H1 (cell line): ENCODE measurements around the gene MRPL11. TPM values are rescaled to one million over a fixed set of nuclear protein-coding genes. Genes with fewer than 3 reads are reported as not detected.

ENCODE experiments used
- BACH1 ChIP-seq: IDR thresholded peaks from 2 replicates; pipeline ENCODE4 v1.6.1; 2012; ENCODE audit warnings: low read length, improper control_type of control experiment
- BRCA1 ChIP-seq: IDR thresholded peaks from 2 replicates; pipeline ENCODE4 v1.6.1; 2012; ENCODE audit warnings: low read depth, low read length, improper control_type of control experiment
- CHD1 ChIP-seq: IDR thresholded peaks from 2 replicates; pipeline ENCODE4 v1.6.1; 2012; ENCODE audit warnings: low read depth, low read length, improper control_type of control experiment
- CHD2 ChIP-seq: IDR thresholded peaks from 2 replicates; pipeline ENCODE4 v1.6.1; 2012; ENCODE audit warnings: low read length, improper control_type of control experiment
- CREB1 ChIP-seq: IDR thresholded peaks from 2 replicates; pipeline ENCODE4 v1.6.1; 2012; ENCODE audit warnings: inconsistent platforms
- EZH2 ChIP-seq: fragments of 200-600 bp; sonication (generic); IDR thresholded peaks from 2 replicates; pipeline ENCODE4 v1.7.1; 2012; ENCODE audit warnings: low read depth, mild to moderate bottlenecking, moderate library complexity, low read length, inconsistent platforms; ENCODE audit not compliant: severe bottlenecking
- FOSL1 ChIP-seq: IDR thresholded peaks from 2 replicates; pipeline ENCODE4 v1.6.1; 2011; ENCODE audit warnings: mild to moderate bottlenecking, low read depth, low read length, moderate library complexity; ENCODE audit not compliant: insufficient read depth
- GABPA ChIP-seq: IDR thresholded peaks from 2 replicates; pipeline ENCODE4 v1.6.1; 2011; ENCODE audit warnings: mild to moderate bottlenecking, low read length, moderate library complexity, borderline replicate concordance; ENCODE audit not compliant: insufficient read depth
- HDAC2 ChIP-seq, 2 experiments: fragments of 300-600 bp in 1 of 2; sonication (generic) in 1 of 2; IDR thresholded peaks; 2 replicates each; pipeline ENCODE4 v1.6.1; 2011 to 2012; ENCODE audit warnings: low read depth in 2 of 2, low read length in 2 of 2, mild to moderate bottlenecking in 2 of 2, moderate library complexity in 2 of 2, borderline replicate concordance in 1 of 2, inconsistent platforms in 1 of 2
- KDM1A ChIP-seq: fragments of 200-600, 300-600 bp; sonication (generic); IDR thresholded peaks from 2 replicates; pipeline ENCODE4 v1.7.1; 2016; ENCODE audit warnings: mild to moderate bottlenecking, low read length, borderline replicate concordance
- NRF1 ChIP-seq: IDR thresholded peaks from 2 replicates; pipeline ENCODE4 v1.6.1; 2011; ENCODE audit warnings: mild to moderate bottlenecking, low read depth, low read length, improper control_type of control experiment
- POU5F1 ChIP-seq: IDR thresholded peaks from 2 replicates; pipeline ENCODE4 v1.6.1; 2011; ENCODE audit warnings: low read depth, mild to moderate bottlenecking, low read length, moderate library complexity
- RXRA ChIP-seq: IDR thresholded peaks from 2 replicates; pipeline ENCODE4 v1.6.1; 2011; ENCODE audit warnings: low read depth, mild to moderate bottlenecking, low read length, moderate library complexity; ENCODE audit not compliant: insufficient read depth
- SIN3A ChIP-seq, 2 experiments: IDR thresholded peaks in 1 of 2; conservative IDR thresholded peaks in 1 of 2; 2 replicates each; pipeline ENCODE4 v1.6.1; 2011 to 2012; ENCODE audit warnings: low read length in 2 of 2, improper control_type of control experiment in 1 of 2, low read depth in 1 of 2, mild to moderate bottlenecking in 1 of 2
- SIRT6 ChIP-seq: IDR thresholded peaks from one replicate; pipeline ENCODE4 v1.7.1; 2012; ENCODE audit warnings: low read length, inconsistent platforms
- SIX5 ChIP-seq: IDR thresholded peaks from 2 replicates; pipeline ENCODE4 v1.6.1; 2011; ENCODE audit warnings: mild to moderate bottlenecking, low read depth, low read length
- SP1 ChIP-seq: IDR thresholded peaks from 2 replicates; pipeline ENCODE4 v1.6.1; 2011; ENCODE audit warnings: low read depth, low read length
- SP2 ChIP-seq: IDR thresholded peaks from 2 replicates; pipeline ENCODE4 v1.6.1; 2012; ENCODE audit warnings: mild to moderate bottlenecking, low read length, inconsistent platforms
- SP4 ChIP-seq: IDR thresholded peaks from 2 replicates; pipeline ENCODE4 v1.6.1; 2012; ENCODE audit warnings: low read length, inconsistent platforms
- SRF ChIP-seq: IDR thresholded peaks from 2 replicates; pipeline ENCODE4 v1.6.1; 2011; ENCODE audit warnings: mild to moderate bottlenecking, low read depth, low read length, moderate library complexity
- TAF7 ChIP-seq: optimal IDR thresholded peaks from 2 replicates; pipeline ENCODE3; 2011; ENCODE audit warnings: low read depth, mild to moderate bottlenecking, inconsistent platforms, low read length, moderate library complexity, borderline replicate concordance
- TBP ChIP-seq: IDR thresholded peaks from 2 replicates; pipeline ENCODE4 v1.6.1; 2011; ENCODE audit warnings: low read depth, low read length, improper control_type of control experiment
- TEAD4 ChIP-seq: IDR thresholded peaks from 2 replicates; pipeline ENCODE4 v1.6.1; 2012; ENCODE audit warnings: low read depth, low read length, inconsistent platforms, mixed read lengths
- polyA plus RNA-seq, 7 experiments: library from polyadenylated mRNA; depleted of rRNA in 3 of 7; stranded (reverse) in 5 of 7; unstranded in 2 of 7; fragments of >200 nt in 5 of 7; fragments of 200-250 nt in 2 of 7; gene quantifications; 1 replicate in 5 of 7; 2 replicates in 1 of 7; 4 replicates in 1 of 7; pipeline versions ENCODE4 v1.2.1 to v1.2.3, GENCODE V29; 2011 to 2013; ENCODE audit warnings: missing spikeins in 2 of 7, mixed read lengths in 2 of 7
- total RNA-seq: library from RNA; stranded (reverse); fragmentation: NEBNext Ultra II Directional; extraction: Animal tissue kit (Norgen Biotek cat#: 25700); gene quantifications from 2 replicates; pipeline ENCODE4 v1.2.1, GENCODE V29; 2021
- TF ChIP-seq, protein P1 (sequence below): IDR thresholded peaks from 2 replicates; pipeline ENCODE4 v1.6.1; 2012; ENCODE audit warnings: inconsistent platforms
- TF ChIP-seq, protein P2 (sequence below): IDR thresholded peaks from 2 replicates; pipeline ENCODE4 v1.6.1; 2011; ENCODE audit warnings: low read length, improper control_type of control experiment

MRPL11 gene
- total and polyA plus RNA-seq, 2 of the 8 experiments (the other 6 are each of a cell fraction or from before 2014, with no cell fraction given) = 105 to 141 TPM

DNA sequence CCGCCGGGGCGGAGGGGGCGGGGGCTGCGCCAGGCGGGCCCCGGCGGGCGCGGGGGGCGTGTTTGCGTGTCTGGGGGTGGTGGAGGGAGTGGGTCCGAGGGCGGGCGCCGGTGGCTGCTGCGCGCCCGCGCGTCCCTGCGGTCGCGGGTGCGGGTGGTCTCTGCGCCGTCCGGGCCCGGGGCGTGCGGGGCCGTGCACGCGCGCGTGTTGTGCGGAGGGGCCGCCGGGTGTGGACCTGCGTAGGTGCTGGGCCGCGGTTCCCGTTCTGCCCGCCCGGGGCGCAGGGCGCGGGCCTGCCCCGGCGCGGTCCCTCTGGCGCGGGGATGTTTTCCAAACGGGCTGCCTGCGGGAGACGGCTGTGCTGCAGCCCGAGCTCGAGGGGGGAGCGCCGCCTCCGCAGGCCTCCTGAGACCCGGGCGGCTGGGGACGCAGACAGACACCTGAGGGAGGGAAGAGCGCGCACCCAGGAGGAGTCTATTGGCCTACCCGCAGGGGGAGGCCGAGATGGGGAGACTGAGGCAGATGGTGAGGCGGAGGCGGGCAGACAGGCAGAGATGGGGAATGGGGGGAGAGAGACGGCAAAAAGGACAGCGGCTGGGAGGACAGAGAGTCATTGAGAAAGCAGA is 28.5 kb upstream of the MRPL11 start (continued):
- peak; percentile 38; the same call in 1 of the 2 replicates for TF ChIP-seq GABPA
- 0 out of 2 replicates have a peak, but pooled peaks have one; percentile 12 for TF ChIP-seq CREB1
- TF ChIP-seq CHD1 = no peak
- no peak for TF ChIP-seq SRF
- TF ChIP-seq SIX5 = no peak
- TF ChIP-seq SP2 = no peak
- TF ChIP-seq SIRT6 = no peak
- no peak for TF ChIP-seq HDAC2 (IDR thresholded peaks at IDR 0.05; ENCODE audit: borderline replicate concordance in 1 of 2, low read depth in 2 of 2, low read length in 2 of 2)
- TF ChIP-seq BRCA1 = no peak
- no peak for TF ChIP-seq KDM1A
- TF ChIP-seq EZH2 = no peak
- no peak for TF ChIP-seq TBP
- no peak for TF ChIP-seq TEAD4
- TF ChIP-seq NRF1 = no peak
- TF ChIP-seq, protein P1, sequence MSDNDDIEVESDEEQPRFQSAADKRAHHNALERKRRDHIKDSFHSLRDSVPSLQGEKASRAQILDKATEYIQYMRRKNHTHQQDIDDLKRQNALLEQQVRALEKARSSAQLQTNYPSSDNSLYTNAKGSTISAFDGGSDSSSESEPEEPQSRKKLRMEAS = no peak
- TF ChIP-seq CHD2 = no peak
- no peak for TF ChIP-seq BACH1
- TF ChIP-seq POU5F1 = no peak
- no peak for TF ChIP-seq SP1
- TF ChIP-seq SIN3A (conservative IDR thresholded peaks at IDR 0.05 in 1 of 2, IDR thresholded peaks at IDR 0.05 in 1 of 2; ENCODE audit: low read depth in 1 of 2, low read length in 2 of 2) = no peak
- no peak for TF ChIP-seq FOSL1
- no peak for TF ChIP-seq TAF7
- TF ChIP-seq, protein P2, sequence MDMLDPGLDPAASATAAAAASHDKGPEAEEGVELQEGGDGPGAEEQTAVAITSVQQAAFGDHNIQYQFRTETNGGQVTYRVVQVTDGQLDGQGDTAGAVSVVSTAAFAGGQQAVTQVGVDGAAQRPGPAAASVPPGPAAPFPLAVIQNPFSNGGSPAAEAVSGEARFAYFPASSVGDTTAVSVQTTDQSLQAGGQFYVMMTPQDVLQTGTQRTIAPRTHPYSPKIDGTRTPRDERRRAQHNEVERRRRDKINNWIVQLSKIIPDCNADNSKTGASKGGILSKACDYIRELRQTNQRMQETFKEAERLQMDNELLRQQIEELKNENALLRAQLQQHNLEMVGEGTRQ = no peak
- TF ChIP-seq SP4 = no peak; the same call in 1 of the 2 replicates
- no peak for TF ChIP-seq RXRA
